SW 1271 (cell line): ENCODE data around the gene CHRNG.
"Not testable (repeated sequence)": the region's sequence is repeated elsewhere in the genome, so short reads cannot be mapped to it uniquely, and the experiment has no call there.

Experiments used
- DNase-seq, 2 experiments: peaks; one replicate each; lab custom pipeline; 2025; lab: John Stamatoyannopoulos, UW

The CHRNG gene

GRCh38 chr2:232528746-232529460 lies 10.6 kb upstream of the CHRNG start:
- DNase-seq = no peak

GRCh38 chr2:232529806-232530547 lies 9.5 kb upstream of the CHRNG start:
- no peak for DNase-seq

GRCh38 chr2:232530626-232531260 lies 8.7 kb upstream of the CHRNG start:
- no peak for DNase-seq

GRCh38 chr2:232532419-232532818 lies 7.1 kb upstream of the CHRNG start:
- DNase-seq = no peak

GRCh38 chr2:232532821-232533220 lies 6.7 kb upstream of the CHRNG start:
- DNase-seq = not testable (repeated sequence)

- no peak for DNase-seq
Measured at GRCh38 chr2:232533944-232534710, 5.4 kb upstream of the CHRNG start.

GRCh38 chr2:232534940-232535651 lies 4.4 kb upstream of the CHRNG start:
- no peak for DNase-seq

- DNase-seq = no peak
Measured at GRCh38 chr2:232535761-232536530, 3.5 kb upstream of the CHRNG start.

GRCh38 chr2:232537079-232537478 lies 2.4 kb upstream of the CHRNG start:
- no peak for DNase-seq

GRCh38 chr2:232537499-232537898 lies 2.0 kb upstream of the CHRNG start:
- no peak for DNase-seq

GRCh38 chr2:232538671-232539070 lies 821 bp upstream of the CHRNG start:
- no peak for DNase-seq

- DNase-seq = no peak
Measured at GRCh38 chr2:232540441-232541041, 1.0 kb downstream of the CHRNG start.

- DNase-seq = no peak
Measured at GRCh38 chr2:232541195-232541960, 1.9 kb downstream of the CHRNG start.

GRCh38 chr2:232541961-232542714 lies 2.6 kb downstream of the CHRNG start:
- no peak for DNase-seq

- no peak for DNase-seq
Measured at GRCh38 chr2:232542715-232543467, 3.4 kb downstream of the CHRNG start.

- no peak for DNase-seq
Measured at GRCh38 chr2:232543491-232543890, 4.0 kb downstream of the CHRNG start.

GRCh38 chr2:232543928-232544631 lies 4.6 kb downstream of the CHRNG start:
- DNase-seq = no peak

GRCh38 chr2:232544674-232545073 lies 5.2 kb downstream of the CHRNG start:
- DNase-seq = no peak
